Transverse colon (tissue), 4 donors: Measurements from ENCODE around the gene RASL10B. TPM values are rescaled to one million over a fixed set of nuclear protein-coding genes. Genes with fewer than 3 reads are reported as not detected.

ENCODE experiments used
- DNase-seq: peaks from one replicate; pipeline ENCODE4 v3.0.0-alpha.2; 2019
- H3K27ac ChIP-seq, 4 donors: fragments of 200-600 bp; sonication (generic); 2 replicates each; pipeline ENCODE4 v1.5.1; 2016 to 2018; ENCODE audit warnings: inconsistent platforms in 4 of 4
- H3K27me3 ChIP-seq: fragments of 200-600 bp; sonication (generic); 2 replicates; pipeline ENCODE4 v1.5.1; 2017; ENCODE audit warnings: inconsistent platforms
- H3K36me3 ChIP-seq, 4 donors: fragments of 200-600 bp; sonication (generic); 2 replicates each; pipeline ENCODE4 v1.5.1; 2017 to 2019; ENCODE audit warnings: inconsistent platforms in 4 of 4
- H3K4me1 ChIP-seq, 4 donors: fragments of 200-600 bp; sonication (generic); 2 replicates each; pipeline ENCODE4 v1.5.1; 2017 to 2020; ENCODE audit warnings: inconsistent platforms in 4 of 4
- H3K4me3 ChIP-seq, 4 donors: fragments of 200-600 bp; sonication (generic); 1 replicate in 1 of 4; 2 replicates in 3 of 4; pipeline versions ENCODE4 v1.5.1 to v1.6.1; 2017 to 2019; ENCODE audit warnings: inconsistent platforms in 4 of 4
- H3K9me3 ChIP-seq, 2 donors: fragments of 200-600 bp; sonication (generic); 2 replicates each; pipeline ENCODE4 v1.5.1; 2017 to 2019; ENCODE audit warnings: inconsistent platforms in 2 of 2
- EP300 ChIP-seq: sonication (generic); formaldehyde crosslinking; IDR thresholded peaks from one replicate; pipeline ENCODE4 v1.6.1; 2017; ENCODE audit warnings: antibody characterized with exemption, low read depth
- POLR2A ChIP-seq: fragments of 450-650 bp; IDR thresholded peaks from one replicate; pipeline ENCODE4 v1.6.1; 2016; ENCODE audit warnings: antibody characterized with exemption, mild to moderate bottlenecking, moderate library complexity
- POLR2AphosphoS5 ChIP-seq, 3 donors: sonication (generic); formaldehyde crosslinking; IDR thresholded peaks; one replicate each; pipeline ENCODE4 v1.6.1; 2016; ENCODE audit warnings: antibody characterized with exemption in 3 of 3
- WGBS, 2 donors: methylation state at CpG; one replicate each; pipeline ENCODE4 v1.1.5; 2018; ENCODE audit warnings: low coverage in 1 of 2; 5-methylcytosine and 5-hydroxymethylcytosine counted together
- in situ Hi-C, 4 donors: fragments of 200-750 bp; cut with MboI; loops; one replicate each; pipeline versions ENCODE4 v1.15.0 to v1.15.1; 2017; ENCODE audit warnings: low sequenced_read_pairs in 3 of 4, low pct_ligation_motif_present in 1 of 4, low pct_unique_long_range_greater_than_20kb in 1 of 4
- intact Hi-C: fragments of 100-400 bp; cut with DNase I; formaldehyde crosslinking; loops from one replicate; pipeline ENCODE4 v1.15.1; 2023; ENCODE audit warnings: low total_unique reads
- total RNA-seq, 4 donors: library from RNA; depleted of rRNA; stranded (reverse); fragments of >200 nt; gene quantifications; one replicate each; pipeline ENCODE4 v1.1.0, GENCODE V29; 2016
- TF ChIP-seq, protein P1 (sequence below), 5 experiments: fragments of 200-600 bp in 3 of 5; fragments of 450-650 bp in 2 of 5; sonication (generic) in 3 of 5; IDR thresholded peaks; 1 replicate in 2 of 5; 2 replicates in 3 of 5; pipeline ENCODE4 v1.5.1; 2016 to 2017; ENCODE audit warnings: antibody characterized with exemption in 5 of 5, inconsistent platforms in 3 of 5, mild to moderate bottlenecking in 2 of 5, moderate library complexity in 1 of 5

The RASL10B gene
- total RNA-seq, 4 donors from 2014 or later = 0.41 to 1.6 (median 1.1) TPM

- Histone ChIP-seq H3K9me3 (no peaks in the 10 kb centered on the region), H3K36me3 (peaks cover 0 to 25% (median 9%) of the 10 kb centered on the region in 4 donors), H3K27ac (no peak overlapping the region), H3K27me3 (no peaks in the 10 kb centered on the region), H3K4me3 (no peak overlapping the region), H3K4me1 (peaks cover 0 to 5% (median 0%) of the 10 kb centered on the region in 4 donors)
- TF ChIP-seq POLR2A = no peak
- no peak for TF ChIP-seq POLR2AphosphoS5 (IDR thresholded peaks at IDR 0.05)
- no peak for TF ChIP-seq EP300
- TF ChIP-seq, protein P1, sequence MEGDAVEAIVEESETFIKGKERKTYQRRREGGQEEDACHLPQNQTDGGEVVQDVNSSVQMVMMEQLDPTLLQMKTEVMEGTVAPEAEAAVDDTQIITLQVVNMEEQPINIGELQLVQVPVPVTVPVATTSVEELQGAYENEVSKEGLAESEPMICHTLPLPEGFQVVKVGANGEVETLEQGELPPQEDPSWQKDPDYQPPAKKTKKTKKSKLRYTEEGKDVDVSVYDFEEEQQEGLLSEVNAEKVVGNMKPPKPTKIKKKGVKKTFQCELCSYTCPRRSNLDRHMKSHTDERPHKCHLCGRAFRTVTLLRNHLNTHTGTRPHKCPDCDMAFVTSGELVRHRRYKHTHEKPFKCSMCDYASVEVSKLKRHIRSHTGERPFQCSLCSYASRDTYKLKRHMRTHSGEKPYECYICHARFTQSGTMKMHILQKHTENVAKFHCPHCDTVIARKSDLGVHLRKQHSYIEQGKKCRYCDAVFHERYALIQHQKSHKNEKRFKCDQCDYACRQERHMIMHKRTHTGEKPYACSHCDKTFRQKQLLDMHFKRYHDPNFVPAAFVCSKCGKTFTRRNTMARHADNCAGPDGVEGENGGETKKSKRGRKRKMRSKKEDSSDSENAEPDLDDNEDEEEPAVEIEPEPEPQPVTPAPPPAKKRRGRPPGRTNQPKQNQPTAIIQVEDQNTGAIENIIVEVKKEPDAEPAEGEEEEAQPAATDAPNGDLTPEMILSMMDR (IDR thresholded peaks at IDR 0.05) = no peak
- intact Hi-C loops (no loop called here), in situ Hi-C loops (no loop called here)
- 68 to 86% methylated on average over 2 to 3 of the region's 3 CpGs for WGBS, 2 donors
- DNase-seq = no peak
These were observed 23.3 kb upstream of the RASL10B start for GRCh38 chr17:35708149-35708548.

DNA sequence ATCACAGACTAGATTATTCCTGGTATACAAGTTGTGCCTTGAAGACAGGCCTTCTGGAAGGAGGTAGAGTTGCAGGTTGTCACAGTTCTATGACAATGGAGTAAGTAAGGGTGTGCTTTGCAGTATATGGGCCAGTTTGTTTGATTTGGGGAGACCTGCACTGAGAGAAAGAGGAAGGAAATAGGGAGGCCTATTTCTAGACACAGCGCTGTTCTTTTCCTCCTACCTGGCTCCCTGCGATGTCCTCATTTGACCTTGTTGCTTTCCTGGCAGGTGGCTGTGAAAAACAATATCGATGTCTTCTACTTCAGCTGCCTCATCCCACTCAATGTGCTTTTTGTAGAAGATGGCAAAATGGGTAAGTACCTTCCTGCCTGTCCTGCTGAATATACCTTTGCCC lies 22.5 kb upstream of the RASL10B start:
- Histone ChIP-seq H3K27me3 (no peaks in the 10 kb centered on the region), H3K36me3 (peaks cover 0 to 29% (median 9%) of the 10 kb centered on the region in 4 donors), H3K27ac (no peak overlapping the region), H3K4me3 (no peak overlapping the region), H3K9me3 (no peaks in the 10 kb centered on the region), H3K4me1 (peaks cover 0 to 5% (median 0%) of the 10 kb centered on the region in 4 donors)
- TF ChIP-seq EP300 = no peak
- TF ChIP-seq POLR2AphosphoS5 (IDR thresholded peaks at IDR 0.05) = no peak
- no peak for TF ChIP-seq POLR2A
- TF ChIP-seq, protein P1 (IDR thresholded peaks at IDR 0.05) = no peak
- DNase-seq = no peak
- intact Hi-C loops (no loop called here), in situ Hi-C loops (no loop called here)
- 30 to 33% methylated on average over 2 to 3 of the region's 3 CpGs for WGBS, 2 donors

DNA sequence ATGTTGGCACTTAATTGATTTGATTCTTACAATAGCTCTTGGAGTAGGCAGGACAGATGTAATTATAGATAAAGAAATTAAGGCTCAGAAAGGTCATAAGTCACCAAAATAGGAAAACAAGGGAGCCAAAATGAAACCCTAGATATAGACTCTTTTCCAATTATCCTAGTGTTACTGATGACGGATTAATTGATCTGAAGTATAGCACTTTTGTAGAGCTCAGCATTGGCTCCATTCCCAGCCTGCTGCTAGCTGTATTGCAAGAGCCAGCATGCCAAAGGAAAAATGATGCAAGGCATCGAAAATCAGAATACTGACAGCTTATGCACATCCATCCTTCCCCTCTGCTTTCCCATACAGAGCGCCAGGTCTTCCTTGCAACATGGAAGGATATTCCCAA lies 21.6 kb upstream of the RASL10B start:
- Histone ChIP-seq H3K36me3 (peaks cover 0 to 29% (median 9%) of the 10 kb centered on the region in 4 donors), H3K9me3 (no peaks in the 10 kb centered on the region), H3K27ac (no peak overlapping the region), H3K4me1 (peaks cover 0 to 5% (median 0%) of the 10 kb centered on the region in 4 donors), H3K4me3 (no peak overlapping the region), H3K27me3 (no peaks in the 10 kb centered on the region)
- DNase-seq = no peak
- 81 to 84% methylated on average over 3 of the region's 3 CpGs for WGBS, 2 donors
- TF ChIP-seq, protein P1 (IDR thresholded peaks at IDR 0.05) = no peak
- TF ChIP-seq POLR2A = no peak
- TF ChIP-seq POLR2AphosphoS5 (IDR thresholded peaks at IDR 0.05) = no peak
- no peak for TF ChIP-seq EP300
- intact Hi-C loops = no loop called here
- in situ Hi-C loops = no loop called here

DNA sequence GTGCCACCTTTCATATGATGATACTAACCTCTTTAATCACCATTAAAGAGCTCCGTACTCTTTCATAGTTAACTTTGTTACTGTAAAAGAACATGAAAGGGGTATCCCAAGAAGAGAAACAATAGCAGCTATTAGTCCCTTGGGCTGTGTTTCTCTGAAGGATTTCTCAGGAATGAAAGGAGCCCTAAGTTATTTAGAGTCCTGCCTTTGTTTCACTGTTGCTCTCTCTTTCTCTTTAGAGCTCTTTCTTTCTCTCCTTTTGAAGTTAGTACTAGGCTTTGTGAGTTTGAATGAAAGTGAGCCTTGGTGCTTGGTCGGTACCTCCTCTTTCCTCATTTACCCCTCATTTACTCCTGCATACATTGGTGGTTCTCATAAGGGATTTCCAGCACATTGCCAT lies 20.5 kb upstream of the RASL10B start:
- intact Hi-C loops = no loop called here
- in situ Hi-C loops = no loop called here
- Histone ChIP-seq H3K9me3 (no peaks in the 10 kb centered on the region), H3K27me3 (no peaks in the 10 kb centered on the region), H3K36me3 (peaks cover 0 to 33% (median 10%) of the 10 kb centered on the region in 4 donors), H3K4me3 (no peak overlapping the region), H3K4me1 (peaks cover 0 to 5% (median 0%) of the 10 kb centered on the region in 4 donors), H3K27ac (no peak overlapping the region)
- TF ChIP-seq, protein P1 (IDR thresholded peaks at IDR 0.05) = no peak
- TF ChIP-seq POLR2AphosphoS5 (IDR thresholded peaks at IDR 0.05) (no peak), EP300 (no peak), POLR2A (no peak)
- DNase-seq = no peak
- WGBS, 2 donors = 100% methylated on average over 1 to 2 of the region's 2 CpGs
